Measurements from ENCODE around the gene SVOPL. TPM values are rescaled to one million over a fixed set of nuclear protein-coding genes. Genes with fewer than 3 reads are reported as not detected.

The SVOPL gene
- total and polyA plus RNA-seq, 10 of the 15 experiments (the other 5 are each of a cell fraction or from before 2014, with no cell fraction given): 0.15 TPM; not detected in 9

GRCh38 chr7:138695106-138695505 lies 6.1 kb downstream of the SVOPL start:
- FAIRE-seq: no peak
- no peak overlapping the region for H3K9ac ChIP-seq (ENCODE audit: control insufficient read depth, insufficient read depth, low read length)
- no peaks in the 10 kb centered on the region for H3K4me1 ChIP-seq (ENCODE audit: control insufficient read depth, insufficient read depth, low read length)
- ChIA-PET POLR2A (no interaction called here), CTCF (no interaction called here), RAD21 (ENCODE audit: unreplicated experiment) (no interaction called here), SMC1A (ENCODE audit: uncharacterized antibody, unreplicated experiment) (no interaction called here)
- H3K79me2 ChIP-seq (ENCODE audit: control insufficient read depth, insufficient read depth, low read length): no peaks in the 10 kb centered on the region
- H3K27ac ChIP-seq (ENCODE audit: control insufficient read depth, insufficient read depth): no peak overlapping the region
- TF ChIP-seq MYB (IDR thresholded peaks at IDR 0.05; ENCODE audit: borderline replicate concordance, low read depth, low read length) (no peak), HDAC6 (IDR thresholded peaks at IDR 0.05; ENCODE audit: unreplicated experiment) (no peak), SREBF2 (IDR thresholded peaks at IDR 0.05; ENCODE audit: low read length) (no peak), PAX8 (IDR thresholded peaks at IDR 0.05) (no peak), ZNF207 (IDR thresholded peaks at IDR 0.05; ENCODE audit: borderline replicate concordance) (no peak), FOXK2 (IDR thresholded peaks at IDR 0.05) (no peak)
- TF ChIP-seq, protein P1, sequence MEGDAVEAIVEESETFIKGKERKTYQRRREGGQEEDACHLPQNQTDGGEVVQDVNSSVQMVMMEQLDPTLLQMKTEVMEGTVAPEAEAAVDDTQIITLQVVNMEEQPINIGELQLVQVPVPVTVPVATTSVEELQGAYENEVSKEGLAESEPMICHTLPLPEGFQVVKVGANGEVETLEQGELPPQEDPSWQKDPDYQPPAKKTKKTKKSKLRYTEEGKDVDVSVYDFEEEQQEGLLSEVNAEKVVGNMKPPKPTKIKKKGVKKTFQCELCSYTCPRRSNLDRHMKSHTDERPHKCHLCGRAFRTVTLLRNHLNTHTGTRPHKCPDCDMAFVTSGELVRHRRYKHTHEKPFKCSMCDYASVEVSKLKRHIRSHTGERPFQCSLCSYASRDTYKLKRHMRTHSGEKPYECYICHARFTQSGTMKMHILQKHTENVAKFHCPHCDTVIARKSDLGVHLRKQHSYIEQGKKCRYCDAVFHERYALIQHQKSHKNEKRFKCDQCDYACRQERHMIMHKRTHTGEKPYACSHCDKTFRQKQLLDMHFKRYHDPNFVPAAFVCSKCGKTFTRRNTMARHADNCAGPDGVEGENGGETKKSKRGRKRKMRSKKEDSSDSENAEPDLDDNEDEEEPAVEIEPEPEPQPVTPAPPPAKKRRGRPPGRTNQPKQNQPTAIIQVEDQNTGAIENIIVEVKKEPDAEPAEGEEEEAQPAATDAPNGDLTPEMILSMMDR (IDR thresholded peaks at IDR 0.05 in 2 of 3, conservative IDR thresholded peaks at IDR 0.05 in 1 of 3; ENCODE audit: control insufficient read depth in 2 of 3, extremely low read depth in 1 of 3, insufficient read depth in 1 of 3, low read depth in 3 of 3, low read length in 3 of 3): no peak
- TF ChIP-seq, protein P2, sequence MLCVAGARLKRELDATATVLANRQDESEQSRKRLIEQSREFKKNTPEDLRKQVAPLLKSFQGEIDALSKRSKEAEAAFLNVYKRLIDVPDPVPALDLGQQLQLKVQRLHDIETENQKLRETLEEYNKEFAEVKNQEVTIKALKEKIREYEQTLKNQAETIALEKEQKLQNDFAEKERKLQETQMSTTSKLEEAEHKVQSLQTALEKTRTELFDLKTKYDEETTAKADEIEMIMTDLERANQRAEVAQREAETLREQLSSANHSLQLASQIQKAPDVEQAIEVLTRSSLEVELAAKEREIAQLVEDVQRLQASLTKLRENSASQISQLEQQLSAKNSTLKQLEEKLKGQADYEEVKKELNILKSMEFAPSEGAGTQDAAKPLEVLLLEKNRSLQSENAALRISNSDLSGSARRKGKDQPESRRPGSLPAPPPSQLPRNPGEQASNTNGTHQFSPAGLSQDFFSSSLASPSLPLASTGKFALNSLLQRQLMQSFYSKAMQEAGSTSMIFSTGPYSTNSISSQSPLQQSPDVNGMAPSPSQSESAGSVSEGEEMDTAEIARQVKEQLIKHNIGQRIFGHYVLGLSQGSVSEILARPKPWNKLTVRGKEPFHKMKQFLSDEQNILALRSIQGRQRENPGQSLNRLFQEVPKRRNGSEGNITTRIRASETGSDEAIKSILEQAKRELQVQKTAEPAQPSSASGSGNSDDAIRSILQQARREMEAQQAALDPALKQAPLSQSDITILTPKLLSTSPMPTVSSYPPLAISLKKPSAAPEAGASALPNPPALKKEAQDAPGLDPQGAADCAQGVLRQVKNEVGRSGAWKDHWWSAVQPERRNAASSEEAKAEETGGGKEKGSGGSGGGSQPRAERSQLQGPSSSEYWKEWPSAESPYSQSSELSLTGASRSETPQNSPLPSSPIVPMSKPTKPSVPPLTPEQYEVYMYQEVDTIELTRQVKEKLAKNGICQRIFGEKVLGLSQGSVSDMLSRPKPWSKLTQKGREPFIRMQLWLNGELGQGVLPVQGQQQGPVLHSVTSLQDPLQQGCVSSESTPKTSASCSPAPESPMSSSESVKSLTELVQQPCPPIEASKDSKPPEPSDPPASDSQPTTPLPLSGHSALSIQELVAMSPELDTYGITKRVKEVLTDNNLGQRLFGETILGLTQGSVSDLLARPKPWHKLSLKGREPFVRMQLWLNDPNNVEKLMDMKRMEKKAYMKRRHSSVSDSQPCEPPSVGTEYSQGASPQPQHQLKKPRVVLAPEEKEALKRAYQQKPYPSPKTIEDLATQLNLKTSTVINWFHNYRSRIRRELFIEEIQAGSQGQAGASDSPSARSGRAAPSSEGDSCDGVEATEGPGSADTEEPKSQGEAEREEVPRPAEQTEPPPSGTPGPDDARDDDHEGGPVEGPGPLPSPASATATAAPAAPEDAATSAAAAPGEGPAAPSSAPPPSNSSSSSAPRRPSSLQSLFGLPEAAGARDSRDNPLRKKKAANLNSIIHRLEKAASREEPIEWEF (IDR thresholded peaks at IDR 0.05; ENCODE audit: insufficient replicate concordance, low read depth, low read length): no peak
- TF ChIP-seq, protein P3, sequence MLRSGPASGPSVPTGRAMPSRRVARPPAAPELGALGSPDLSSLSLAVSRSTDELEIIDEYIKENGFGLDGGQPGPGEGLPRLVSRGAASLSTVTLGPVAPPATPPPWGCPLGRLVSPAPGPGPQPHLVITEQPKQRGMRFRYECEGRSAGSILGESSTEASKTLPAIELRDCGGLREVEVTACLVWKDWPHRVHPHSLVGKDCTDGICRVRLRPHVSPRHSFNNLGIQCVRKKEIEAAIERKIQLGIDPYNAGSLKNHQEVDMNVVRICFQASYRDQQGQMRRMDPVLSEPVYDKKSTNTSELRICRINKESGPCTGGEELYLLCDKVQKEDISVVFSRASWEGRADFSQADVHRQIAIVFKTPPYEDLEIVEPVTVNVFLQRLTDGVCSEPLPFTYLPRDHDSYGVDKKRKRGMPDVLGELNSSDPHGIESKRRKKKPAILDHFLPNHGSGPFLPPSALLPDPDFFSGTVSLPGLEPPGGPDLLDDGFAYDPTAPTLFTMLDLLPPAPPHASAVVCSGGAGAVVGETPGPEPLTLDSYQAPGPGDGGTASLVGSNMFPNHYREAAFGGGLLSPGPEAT (IDR thresholded peaks at IDR 0.05; ENCODE audit: low read depth): no peak
- no peak for DNase-seq (ENCODE audit: low read depth, low spot score)
- H3K27me3 ChIP-seq (replicated peaks in 1 of 2; ENCODE audit: control insufficient read depth in 2 of 2, insufficient read depth in 2 of 2, low read length in 1 of 2): no peaks in the 10 kb centered on the region
- no peaks in the 10 kb centered on the region for H3K36me3 ChIP-seq (ENCODE audit: control insufficient read depth in 2 of 2, insufficient read depth in 2 of 2, low read length in 1 of 2)
- no peak overlapping the region for H3K4me2 ChIP-seq (ENCODE audit: control insufficient read depth, insufficient read depth)
- intact Hi-C loops (cut with micrococcal nuclease; ENCODE audit: unreplicated experiment): no loop called here
- 58% methylated on average over 4 of the region's 4 CpGs for WGBS (ENCODE audit: insufficient coverage, insufficient replicate concordance, low lambda C conversion rate, missing lambda C conversion rate)
- in situ Hi-C loops (cut with MboI): no loop called here
- BruUV-seq (replicated peaks): no TSS peak
- no peaks in the 10 kb centered on the region for H4K20me1 ChIP-seq (ENCODE audit: control insufficient read depth, insufficient read depth)
- no peaks in the 10 kb centered on the region for H3K9me3 ChIP-seq (replicated peaks; ENCODE audit: control insufficient read depth, insufficient read depth, low read length)
- H3K4me3 ChIP-seq: no peak overlapping the region
- no peak for ATAC-seq
- H2AFZ ChIP-seq (ENCODE audit: control insufficient read depth, low read depth, low read length): no peak overlapping the region
